Sigmoid colon (tissue), 4 donors: ENCODE results near the gene IPCEF1.

Experiments
- CTCF ChIP-seq, 4 experiments: fragments of 450-650 bp in 3 of 4; fragments of 200-600 bp in 1 of 4; IDR thresholded peaks; one replicate each; pipeline ENCODE4 v1.5.1; 2016 to 2019; ENCODE audit warnings: antibody characterized with exemption in 4 of 4, mild to moderate bottlenecking in 3 of 4, moderate library complexity in 2 of 4
- EP300 ChIP-seq, 4 donors: sonication (generic); formaldehyde crosslinking; IDR thresholded peaks; one replicate each; pipeline ENCODE4 v1.6.1; 2017; ENCODE audit warnings: antibody characterized with exemption in 4 of 4
- POLR2AphosphoS5 ChIP-seq, 4 donors: sonication (generic); formaldehyde crosslinking; IDR thresholded peaks; one replicate each; pipeline ENCODE4 v1.6.1; 2017; ENCODE audit warnings: antibody characterized with exemption in 4 of 4

- TF ChIP-seq CTCF (IDR thresholded peaks at IDR 0.05) (no peak), POLR2AphosphoS5 (IDR thresholded peaks at IDR 0.05) (no peak), EP300 (IDR thresholded peaks at IDR 0.05) (no peak)
These were observed 250.4 kb downstream of the IPCEF1 start for GRCh38 chr6:154106251-154106650.
